HG03095 (cell line): Measurements from ENCODE around the gene TIA1.
A peak's percentile ranks its signal among the peaks of the same experiment; 100 is the strongest.
"Not testable (repeated sequence)": the region's sequence is repeated elsewhere in the genome, so short reads cannot be mapped to it uniquely, and the experiment has no call there.

Experiments used
- ATAC-seq: cut with Tn5 transposase; IDR thresholded peaks from one replicate; pipeline ENCODE4 v1.9.1; 2021; ENCODE audit warnings: moderate library complexity; ENCODE audit not compliant: unreplicated experiment

The TIA1 gene, protein sequence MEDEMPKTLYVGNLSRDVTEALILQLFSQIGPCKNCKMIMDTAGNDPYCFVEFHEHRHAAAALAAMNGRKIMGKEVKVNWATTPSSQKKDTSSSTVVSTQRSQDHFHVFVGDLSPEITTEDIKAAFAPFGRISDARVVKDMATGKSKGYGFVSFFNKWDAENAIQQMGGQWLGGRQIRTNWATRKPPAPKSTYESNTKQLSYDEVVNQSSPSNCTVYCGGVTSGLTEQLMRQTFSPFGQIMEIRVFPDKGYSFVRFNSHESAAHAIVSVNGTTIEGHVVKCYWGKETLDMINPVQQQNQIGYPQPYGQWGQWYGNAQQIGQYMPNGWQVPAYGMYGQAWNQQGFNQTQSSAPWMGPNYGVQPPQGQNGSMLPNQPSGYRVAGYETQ

DNA sequence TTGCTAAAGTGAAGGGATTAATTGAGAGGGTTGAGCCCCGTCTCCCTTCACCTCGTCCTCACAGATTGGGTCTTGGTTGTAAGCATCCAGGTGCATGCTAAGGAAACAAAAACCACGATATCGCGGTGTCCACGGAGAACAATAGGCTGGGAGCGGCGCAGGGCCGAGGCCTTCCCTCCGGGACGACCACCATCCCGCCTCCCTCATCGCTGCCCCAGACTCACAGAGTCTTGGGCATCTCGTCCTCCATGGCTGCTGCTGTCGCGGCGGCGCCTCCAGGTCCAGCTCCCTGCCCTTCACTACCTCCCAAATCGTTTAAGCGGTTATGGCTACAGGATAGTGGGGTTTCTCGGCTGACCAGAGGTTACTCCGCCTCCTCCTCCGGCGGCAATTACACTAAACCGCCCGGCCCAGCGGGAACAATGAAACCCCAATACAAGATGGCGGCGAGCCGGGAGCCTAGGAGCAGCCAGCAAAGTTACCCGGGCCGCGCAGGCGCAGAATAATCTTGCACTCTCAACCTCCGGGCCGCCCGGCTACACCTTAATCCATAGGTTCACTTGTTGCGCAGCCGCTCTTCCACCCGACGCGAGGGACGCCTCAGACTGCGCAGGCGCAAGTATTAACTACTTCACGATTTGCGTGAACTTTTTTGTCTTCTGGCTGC is at the start of gene TIA1:
Gene TIA1 (minus strand): TSS at position 448 of the 667 bp plus-strand sequence. CDS start 198 bp downstream, at position 250.
- ATAC-seq: peak; percentile 91

DNA sequence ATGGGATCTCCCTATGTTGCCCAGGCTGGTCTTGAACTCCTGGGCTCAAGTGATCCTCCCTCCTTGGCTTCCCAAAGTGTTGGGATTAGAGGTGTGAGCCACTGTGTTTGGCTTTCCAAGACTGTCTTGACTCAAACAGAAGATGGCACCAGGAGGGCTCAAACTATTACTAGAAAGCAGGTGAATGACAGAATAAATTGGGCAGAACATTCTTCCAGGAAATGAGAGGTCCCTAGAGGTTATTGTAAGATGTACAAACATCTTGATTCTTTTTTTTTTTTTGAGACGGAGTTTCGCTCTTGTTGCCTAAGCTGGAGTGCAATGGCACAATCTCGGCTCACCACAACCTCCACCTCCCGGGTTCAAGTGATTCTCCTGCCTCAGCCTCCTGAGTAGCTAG is 49.4 kb upstream of the TIA1 start:
- not testable (repeated sequence) for ATAC-seq

DNA sequence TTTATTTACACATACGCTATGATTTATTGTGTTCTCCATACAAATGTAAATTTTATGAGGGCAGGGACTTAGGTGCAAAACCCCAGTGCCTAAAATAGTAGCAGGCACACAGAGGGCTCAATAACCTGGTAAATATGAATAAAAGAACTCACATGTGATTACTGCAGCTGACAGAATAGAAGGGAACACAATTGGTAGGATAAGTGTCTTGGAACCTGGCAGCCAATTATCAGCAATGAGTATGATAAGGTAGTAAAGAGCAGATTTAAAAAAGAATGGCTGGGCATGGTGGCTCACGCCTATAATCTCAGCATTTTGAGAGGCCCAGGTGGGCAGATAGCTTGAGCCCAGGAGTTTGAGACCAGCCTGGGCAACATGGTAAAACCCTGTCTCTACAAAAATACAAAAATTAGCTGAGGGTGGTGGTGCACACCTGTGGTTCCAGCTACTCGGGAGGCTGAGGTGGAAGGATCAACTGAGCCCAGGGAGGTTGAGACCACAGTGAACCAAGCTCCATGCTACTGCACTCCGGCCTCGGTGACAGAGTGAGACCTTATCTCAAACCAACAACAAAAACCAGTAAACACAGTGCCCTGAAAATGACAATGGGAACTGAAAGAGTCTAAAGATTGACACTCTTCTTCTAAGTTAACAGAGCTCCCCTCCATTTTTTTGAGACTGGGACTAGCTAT is 35.2 kb upstream of the TIA1 start:
- ATAC-seq: no peak

DNA sequence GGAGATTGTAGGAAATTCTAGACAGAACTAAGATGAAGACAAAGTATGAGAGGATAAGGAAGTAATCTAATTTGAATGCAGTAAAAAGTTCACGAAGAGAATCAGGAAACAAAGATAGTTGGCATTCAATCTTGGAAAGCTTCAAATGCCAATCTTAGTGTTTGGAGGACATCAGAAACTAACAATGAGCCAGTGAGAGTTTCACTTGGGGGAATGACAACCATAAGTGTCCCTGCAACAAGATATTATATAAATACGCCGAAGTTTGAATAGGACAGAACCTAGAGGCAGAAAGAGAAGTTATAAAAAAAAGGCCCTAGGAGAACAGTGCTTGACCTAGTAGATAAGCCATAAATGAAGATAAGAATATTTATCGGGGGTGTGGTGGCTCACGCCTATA is 34.0 kb upstream of the TIA1 start:
- ATAC-seq: no peak

DNA sequence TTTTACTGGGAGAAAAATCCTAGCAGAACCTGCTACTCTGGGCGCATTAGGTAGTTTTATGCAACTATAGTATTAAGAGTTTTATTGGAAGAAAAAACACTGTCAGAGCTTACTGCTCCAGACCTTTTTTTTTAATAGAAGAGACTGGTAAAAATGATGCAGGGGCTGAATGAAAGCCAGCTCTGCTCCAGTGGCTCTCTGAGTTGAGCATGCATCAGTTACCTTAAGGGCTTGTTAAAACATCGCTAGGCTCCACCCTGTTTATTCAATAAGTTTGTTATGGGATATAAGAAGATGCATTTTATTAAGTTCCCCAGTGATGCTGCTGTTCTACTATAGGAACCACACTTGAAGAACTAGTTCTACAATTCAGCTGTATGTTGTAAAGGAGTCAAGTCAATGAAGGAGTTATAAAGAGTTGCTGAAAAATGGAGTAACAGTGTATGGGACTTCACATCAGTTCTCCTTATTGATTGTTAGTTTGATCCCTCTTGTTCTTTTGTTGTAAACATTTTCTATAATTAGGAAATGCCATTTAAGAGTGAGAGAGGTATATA is 31.9 kb upstream of the TIA1 start:
- no peak for ATAC-seq

DNA sequence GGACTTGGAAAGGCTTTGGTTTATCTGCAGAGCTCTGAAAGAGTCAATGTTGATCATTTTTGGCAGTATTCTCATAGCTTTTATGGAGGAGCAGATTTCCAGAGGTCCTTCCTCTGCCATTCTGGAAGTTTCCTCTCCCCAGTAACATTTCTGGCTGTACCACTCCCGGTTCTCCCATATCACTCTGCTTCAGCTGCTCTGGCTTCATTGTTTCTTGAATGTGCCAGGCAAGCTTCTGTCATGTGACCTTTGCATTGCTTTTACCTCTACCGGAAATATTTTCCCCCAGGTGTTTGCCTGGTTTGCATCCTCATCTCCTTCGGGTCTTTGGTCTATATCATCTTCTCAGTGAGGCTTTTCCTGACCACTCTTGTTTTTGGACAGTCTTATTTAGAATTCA is 21.9 kb upstream of the TIA1 start:
- no peak for ATAC-seq

DNA sequence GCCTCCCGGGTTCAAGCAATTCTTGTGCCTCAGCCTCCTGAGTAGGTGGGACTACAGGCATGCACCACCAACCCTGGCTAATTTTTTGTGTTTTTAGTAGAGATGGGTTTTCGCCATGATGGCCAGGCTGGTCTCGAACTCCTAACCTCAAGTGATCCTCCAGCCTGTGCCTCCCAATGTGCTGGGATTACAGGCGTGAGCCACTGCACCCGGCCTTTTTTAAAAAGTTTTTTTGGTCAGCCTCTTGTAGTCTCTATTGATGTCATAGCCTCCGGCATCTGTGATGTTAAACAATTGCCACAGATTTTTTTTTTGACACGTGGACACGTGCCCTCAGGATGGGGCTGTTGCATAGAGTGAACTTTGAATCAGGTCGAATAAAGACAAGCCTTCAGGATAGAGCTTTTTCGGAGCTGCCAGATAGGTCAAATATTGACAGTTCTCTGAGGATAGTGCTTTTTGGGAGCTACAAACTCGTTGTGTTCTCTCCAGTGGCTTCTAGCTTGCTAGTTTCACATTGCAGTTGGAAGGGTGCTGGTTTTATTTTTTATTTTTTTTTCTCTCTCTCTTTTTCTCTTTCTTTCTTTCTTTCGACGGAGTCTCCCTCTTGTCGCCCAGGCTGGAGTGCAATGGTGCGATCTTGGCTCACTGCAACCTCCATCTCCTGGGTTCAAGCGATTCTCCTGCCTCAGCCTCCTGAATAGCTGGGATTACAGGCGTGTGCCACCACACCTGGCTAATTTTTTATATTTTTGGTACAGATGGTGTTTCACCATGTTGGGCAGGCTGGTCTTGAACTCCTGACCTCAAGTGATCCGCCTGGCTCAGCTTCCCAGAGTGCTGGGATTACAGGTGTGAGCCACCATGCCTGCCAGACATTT is 21.2 kb upstream of the TIA1 start:
- not testable (repeated sequence) for ATAC-seq

DNA sequence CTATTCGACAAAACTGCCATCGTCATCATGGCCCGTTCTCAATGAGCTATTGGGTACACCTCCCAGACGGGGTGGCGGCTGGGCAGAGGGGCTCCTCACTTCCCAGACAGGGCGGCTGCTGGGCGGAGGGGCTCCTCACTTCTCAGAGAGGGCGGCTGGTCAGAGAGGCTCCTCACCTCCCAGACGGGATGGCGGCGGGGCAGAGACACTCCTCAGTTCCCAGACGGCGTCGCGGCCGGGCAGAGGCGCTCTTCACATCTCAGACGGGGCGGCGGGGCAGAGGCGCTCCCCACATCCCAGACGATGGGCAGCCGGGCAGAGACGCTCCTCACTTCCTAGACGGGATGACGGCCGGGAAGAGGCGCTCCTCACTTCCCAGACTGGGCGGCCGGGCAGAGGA is 18.5 kb upstream of the TIA1 start:
- not testable (repeated sequence) for ATAC-seq

DNA sequence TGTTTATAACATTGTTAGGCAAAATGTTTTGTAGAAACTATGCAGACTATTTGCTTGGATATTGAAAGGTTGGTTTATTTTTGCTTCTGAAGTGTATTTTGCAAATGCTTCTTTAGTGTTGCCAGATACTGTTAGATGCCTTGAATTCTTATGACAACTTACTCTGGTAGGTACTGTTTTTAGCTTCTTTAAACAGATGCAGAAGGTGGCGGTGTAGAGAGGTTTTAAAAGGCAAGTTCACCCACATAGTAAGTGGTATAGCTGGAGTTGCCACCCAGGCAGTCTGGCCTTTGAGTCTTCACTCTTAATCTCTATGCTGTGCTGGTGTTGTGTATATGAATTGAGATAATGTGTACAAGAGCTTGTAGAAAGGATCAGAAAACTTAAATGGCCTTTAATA is 13.1 kb upstream of the TIA1 start:
- ATAC-seq: no peak

DNA sequence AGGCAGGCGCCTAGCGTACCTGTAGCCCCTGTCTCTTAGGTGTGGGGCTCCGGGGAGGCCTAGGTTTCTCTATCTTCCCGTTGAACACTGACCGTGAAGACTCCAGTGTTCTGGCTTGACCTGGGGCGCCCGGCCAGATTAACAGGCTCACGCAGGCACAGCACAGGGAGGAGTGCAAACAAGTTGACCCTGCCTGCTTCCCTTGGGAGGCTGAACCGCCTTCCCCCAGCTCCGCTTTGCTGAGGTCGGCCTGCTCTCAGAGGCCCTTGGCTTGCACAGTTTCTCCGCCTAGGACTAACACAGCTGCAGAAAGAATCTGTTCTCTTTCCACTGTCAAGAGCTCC is 10.1 kb upstream of the TIA1 start:
- peak; percentile 7 for ATAC-seq

DNA sequence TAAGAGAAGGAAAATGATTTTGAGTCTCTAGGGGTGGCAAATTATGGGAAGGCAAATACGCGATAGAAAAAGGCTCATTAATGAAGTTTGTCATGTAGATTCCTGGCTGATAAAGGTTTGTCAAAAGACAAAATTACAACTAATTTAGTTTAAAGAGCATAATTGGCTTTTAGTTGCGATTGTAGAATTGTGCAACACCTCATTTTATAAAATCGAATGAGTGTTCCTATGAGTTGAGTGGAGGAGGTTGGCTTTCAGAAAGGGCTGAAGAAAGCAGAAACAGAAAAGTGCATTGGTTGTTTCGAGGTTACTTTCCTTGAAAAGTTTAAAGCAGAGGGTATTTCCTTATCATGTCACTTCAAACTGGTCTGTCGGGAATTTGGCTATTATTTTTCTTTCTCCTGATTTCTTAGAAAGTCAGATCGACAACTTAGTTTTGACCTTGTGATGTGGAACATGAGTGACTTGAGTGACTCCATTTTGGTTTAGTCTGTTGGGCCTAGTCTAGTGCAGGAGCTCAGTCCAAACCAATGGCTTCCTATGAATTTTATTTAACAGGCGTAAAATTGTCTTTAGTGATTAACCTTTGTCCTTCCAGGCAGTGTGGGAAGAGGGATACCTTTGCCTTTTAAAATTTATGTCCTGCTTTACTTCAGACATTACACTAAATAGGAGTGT is 7.3 kb upstream of the TIA1 start:
- ATAC-seq: no peak

DNA sequence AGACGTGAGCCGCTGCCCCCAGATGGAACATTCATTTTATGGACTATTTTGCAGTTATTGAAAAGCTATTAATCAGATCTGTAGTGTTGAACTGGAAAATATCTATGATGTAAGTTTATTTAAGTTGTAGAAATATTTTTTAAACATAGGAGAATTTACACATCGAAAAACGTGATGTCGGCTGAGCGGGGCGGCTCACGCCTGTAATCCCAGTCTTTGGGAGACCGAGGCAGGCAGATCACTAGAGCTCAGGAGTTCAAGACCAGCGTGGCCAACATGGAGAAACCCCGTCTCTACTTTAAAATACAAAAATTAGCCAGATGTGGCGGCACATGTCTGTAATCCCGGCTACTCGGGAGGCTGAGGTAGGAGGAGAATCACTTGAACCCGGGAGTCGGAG is 2.0 kb upstream of the TIA1 start:
- ATAC-seq: no peak

DNA sequence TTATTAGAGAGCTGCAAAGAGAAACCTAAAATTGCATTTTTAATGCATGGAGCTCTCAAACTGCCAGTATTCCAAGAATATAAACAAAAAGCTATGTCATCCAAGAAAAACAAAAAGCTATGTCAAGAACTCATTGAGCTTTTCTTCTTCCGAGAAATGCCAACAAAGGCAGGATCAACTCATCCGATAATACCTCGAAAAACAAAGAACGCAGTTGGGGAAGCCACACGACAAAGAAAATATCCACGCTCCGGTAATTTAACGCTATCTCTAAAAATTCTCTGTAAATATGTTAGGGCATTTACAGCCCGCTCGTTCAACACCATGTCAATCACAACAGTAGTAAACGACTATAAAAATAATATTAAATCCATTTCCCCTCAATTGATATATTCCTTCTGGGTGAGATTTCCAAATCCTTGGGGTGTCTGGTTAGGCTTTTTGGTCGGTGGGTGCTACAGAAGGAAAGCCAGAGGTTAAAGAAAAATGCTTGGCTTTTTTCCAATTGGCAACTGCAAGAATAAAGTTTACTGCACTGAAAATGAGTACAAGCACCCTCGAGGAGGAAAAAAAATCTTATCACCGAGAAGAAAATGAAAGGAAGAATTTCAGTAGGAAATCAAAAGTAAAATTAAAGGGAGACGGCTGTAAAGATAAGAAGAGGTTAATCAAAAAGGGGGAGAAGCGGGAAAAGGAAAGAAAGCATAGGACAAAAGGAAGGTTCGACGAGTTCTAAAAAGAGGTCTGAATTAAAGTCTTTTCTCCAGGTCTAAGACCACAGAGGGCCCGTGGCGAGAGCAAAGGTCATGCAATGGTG is 856 bp downstream of the TIA1 start:
- no peak for ATAC-seq

DNA sequence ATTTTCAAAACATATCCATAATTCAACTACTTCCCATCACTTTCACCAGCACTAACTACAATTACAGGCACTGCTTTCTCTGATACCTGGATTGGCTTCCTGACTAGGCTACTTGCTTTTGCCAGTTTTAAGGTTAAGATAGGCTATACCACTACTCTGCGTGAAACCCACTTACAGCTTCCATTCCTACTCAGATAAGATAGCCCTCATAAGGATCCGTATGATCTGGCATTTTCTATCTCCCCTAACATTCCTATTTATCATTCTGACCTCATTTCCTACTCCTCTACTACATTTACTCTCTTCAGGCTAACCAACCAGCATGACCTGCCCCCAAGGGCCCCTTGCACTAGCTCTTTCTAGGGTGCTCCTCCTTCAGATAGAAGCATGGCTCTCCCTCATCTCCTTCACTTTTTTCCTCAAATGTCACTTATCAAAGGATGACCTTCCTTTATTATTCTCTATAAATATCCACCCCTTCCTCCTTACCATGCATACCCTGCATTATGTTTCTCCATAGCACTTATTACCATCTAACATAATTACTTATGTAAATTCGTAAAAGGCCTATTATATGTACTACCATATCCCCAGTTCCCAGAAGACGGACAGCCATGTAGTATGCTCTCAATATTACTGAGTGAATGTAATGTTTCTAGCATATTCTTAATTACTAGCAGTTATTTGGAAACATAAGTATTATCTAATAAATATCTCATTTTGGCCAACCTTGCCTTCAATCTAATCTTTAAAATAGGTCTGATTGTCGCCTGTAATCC is 4.4 kb downstream of the TIA1 start:
- ATAC-seq: no peak

DNA sequence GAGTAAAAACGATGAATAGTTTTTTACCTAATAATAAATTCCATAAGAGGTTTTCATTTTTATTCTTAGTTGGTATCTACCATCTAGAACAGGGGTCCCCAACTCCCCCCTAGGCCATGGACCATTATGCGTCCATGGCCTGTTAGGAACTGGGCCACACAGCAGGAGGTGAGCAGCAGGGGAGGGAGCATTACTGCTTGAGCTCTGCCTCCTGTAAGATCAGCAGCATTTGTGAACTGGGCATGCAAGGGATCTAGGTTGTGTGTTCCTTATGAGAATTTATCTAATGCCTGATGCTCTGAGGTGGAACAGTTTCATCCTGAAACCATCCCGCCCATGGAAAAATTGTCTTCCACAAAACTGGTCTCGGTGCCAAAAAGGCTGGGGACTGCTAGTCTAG is 5.9 kb downstream of the TIA1 start:
- no peak for ATAC-seq

DNA sequence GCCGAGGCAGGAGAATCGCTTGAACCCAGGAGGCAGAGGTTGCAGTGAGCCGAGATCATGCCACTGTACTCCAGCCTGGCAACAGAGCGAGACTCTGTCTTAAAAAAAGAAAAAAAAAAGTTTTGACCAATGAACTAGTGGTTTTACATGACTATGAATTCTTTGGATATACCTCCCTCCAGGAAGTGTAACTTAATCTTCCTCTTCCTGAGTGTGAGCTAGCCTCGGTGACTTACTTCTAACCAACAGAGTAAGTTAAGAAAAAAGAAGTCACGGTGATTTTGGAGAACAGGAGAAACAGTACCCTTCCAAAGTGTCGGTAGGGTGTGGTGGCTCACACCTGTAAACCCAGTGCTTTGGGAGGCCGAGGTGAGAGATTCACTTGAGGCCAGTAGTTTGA is 7.1 kb downstream of the TIA1 start:
- no peak for ATAC-seq

DNA sequence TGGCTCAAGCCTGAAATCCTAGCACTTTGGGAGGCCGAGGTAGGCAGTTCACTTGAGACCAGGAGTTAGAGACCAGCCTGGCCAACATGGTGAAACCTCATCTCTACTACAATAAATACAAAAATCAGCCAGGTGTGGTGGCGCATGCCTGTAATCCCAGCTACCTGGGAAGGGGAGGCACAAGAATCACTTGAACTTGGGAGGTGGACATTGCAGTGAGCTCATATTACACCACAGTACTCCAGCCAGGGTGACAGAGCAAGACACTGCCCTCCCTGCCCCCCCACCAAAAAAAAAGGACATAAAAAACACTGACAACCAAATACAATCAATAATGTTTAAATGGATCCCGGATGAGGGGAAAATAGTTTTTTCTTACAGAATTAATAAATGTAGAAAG is 7.8 kb downstream of the TIA1 start:
- ATAC-seq: no peak

DNA sequence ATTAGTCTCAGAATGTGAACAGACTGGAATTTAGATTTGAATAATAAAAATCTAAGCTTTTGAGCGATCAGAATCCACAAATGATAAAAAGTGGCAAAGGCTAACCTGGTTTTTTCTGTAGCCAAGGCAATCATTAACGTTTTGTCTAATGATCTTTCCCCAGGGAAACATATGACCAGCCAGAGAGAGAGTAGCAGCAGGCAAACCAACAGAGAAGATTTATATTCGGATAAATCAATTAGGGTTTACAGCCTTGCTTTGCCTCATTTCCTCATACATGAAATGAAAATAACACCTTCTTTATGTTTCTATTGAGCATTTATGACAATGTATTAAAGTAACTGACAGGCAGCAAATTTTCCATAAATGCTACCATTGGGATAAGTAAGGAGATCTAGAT is 14.5 kb downstream of the TIA1 start:
- no peak for ATAC-seq

DNA sequence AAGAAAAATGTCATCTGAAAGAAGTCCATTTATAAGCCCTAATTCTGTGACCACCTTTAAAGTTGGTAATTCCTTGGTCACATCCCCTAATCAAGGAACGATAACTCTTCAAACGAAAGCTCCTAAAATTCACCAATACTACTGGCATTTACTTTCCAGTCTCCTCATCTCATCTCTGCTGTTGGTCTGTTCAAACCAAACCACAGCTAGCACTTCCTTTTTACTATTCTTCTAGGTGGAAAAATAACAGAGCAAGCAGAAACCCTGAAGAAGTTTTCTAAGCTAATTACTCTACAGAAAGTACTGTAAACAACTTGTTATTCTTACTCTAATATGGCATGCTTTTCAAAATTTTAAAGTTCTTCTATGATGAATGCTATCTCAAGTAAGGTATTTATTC is 21.6 kb downstream of the TIA1 start:
- ATAC-seq: no peak
